Measurements from ENCODE around the gene SLC40A1.
"Not testable (repeated sequence)": the region's sequence is repeated elsewhere in the genome, so short reads cannot be mapped to it uniquely, and the experiment has no call there.

Gene SLC40A1

GRCh38 chr2:189608795-189609422, 28.3 kb upstream of the SLC40A1 start:
- no peak for TF ChIP-seq EZH2phosphoT487 (IDR thresholded peaks at IDR 0.05; ENCODE audit: borderline replicate concordance, low read length)
- TF ChIP-seq, protein P1, sequence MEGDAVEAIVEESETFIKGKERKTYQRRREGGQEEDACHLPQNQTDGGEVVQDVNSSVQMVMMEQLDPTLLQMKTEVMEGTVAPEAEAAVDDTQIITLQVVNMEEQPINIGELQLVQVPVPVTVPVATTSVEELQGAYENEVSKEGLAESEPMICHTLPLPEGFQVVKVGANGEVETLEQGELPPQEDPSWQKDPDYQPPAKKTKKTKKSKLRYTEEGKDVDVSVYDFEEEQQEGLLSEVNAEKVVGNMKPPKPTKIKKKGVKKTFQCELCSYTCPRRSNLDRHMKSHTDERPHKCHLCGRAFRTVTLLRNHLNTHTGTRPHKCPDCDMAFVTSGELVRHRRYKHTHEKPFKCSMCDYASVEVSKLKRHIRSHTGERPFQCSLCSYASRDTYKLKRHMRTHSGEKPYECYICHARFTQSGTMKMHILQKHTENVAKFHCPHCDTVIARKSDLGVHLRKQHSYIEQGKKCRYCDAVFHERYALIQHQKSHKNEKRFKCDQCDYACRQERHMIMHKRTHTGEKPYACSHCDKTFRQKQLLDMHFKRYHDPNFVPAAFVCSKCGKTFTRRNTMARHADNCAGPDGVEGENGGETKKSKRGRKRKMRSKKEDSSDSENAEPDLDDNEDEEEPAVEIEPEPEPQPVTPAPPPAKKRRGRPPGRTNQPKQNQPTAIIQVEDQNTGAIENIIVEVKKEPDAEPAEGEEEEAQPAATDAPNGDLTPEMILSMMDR (IDR thresholded peaks at IDR 0.05; ENCODE audit: low read depth, low read length, poor library complexity, severe bottlenecking): no peak
- Histone ChIP-seq H3K27me3 (ENCODE audit: control insufficient read depth, low read length) (peaks cover 10% of the 10 kb centered on the region), H3K36me3 (ENCODE audit: control insufficient read depth, low read length) (no peaks in the 10 kb centered on the region), H4K20me1 (ENCODE audit: control insufficient read depth, insufficient read depth, low read depth, low read length) (no peaks in the 10 kb centered on the region), H3F3A (ENCODE audit: control insufficient read depth, insufficient read depth) (no peaks in the 10 kb centered on the region), H3K9me3 (ENCODE audit: control insufficient read depth, insufficient read depth, low read length) (no peaks in the 10 kb centered on the region), H3K4me3 (ENCODE audit: low read length) (no peak overlapping the region), H3K79me2 (ENCODE audit: control insufficient read depth, low read length) (no peaks in the 10 kb centered on the region), H3K9me2 (replicated peaks; ENCODE audit: control insufficient read depth, low read length) (no peaks in the 10 kb centered on the region), H3K27ac (ENCODE audit: low read depth, low read length) (no peak overlapping the region), H3K4me1 (ENCODE audit: control insufficient read depth, low read length) (no peaks in the 10 kb centered on the region), H3K4me2 (ENCODE audit: low read length) (no peak overlapping the region)

DNA sequence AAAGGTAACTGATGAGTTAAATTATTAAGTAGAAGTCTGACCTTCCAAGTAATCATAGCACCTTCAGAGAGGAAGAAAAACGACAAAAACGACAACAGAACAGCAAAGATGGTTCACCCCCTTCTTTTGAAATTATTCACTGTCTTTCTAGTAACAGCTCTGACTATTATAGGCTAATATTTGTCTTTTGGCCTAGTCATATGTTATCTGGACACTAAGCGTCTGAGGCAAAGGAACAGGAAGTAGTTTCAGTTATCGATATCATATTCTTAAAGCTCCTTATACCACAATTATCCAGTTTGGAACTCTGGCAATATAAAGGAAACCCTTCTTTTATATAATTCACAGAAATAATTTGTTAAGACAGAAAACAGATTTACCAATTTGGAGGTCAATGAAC, 27.6 kb upstream of the SLC40A1 start:
- H3K9me3 ChIP-seq (ENCODE audit: control insufficient read depth, insufficient read depth, low read length): no peaks in the 10 kb centered on the region
- peaks cover 7% of the 10 kb centered on the region for H3K27me3 ChIP-seq (ENCODE audit: control insufficient read depth, low read length)

GRCh38 chr2:189602233-189602632, 21.6 kb upstream of the SLC40A1 start:
- Histone ChIP-seq H3K4me1 (ENCODE audit: control insufficient read depth, low read length) (no peaks in the 10 kb centered on the region), H3K36me3 (ENCODE audit: control insufficient read depth, low read length) (no peaks in the 10 kb centered on the region), H3K79me2 (ENCODE audit: control insufficient read depth, low read length) (no peaks in the 10 kb centered on the region), H3K27ac (ENCODE audit: low read depth, low read length) (no peak overlapping the region), H4K20me1 (ENCODE audit: control insufficient read depth, insufficient read depth, low read depth, low read length) (no peaks in the 10 kb centered on the region), H3K9me3 (ENCODE audit: control insufficient read depth, insufficient read depth, low read length) (no peaks in the 10 kb centered on the region), H3K4me3 (ENCODE audit: low read length) (no peak overlapping the region), H3K4me2 (ENCODE audit: low read length) (no peak overlapping the region), H3K9me2 (replicated peaks; ENCODE audit: control insufficient read depth, low read length) (no peaks in the 10 kb centered on the region; the same call in 1 of the 2 replicates), H3K27me3 (ENCODE audit: control insufficient read depth, low read length) (no peaks in the 10 kb centered on the region), H3F3A (ENCODE audit: control insufficient read depth, insufficient read depth) (no peaks in the 10 kb centered on the region)
- TF ChIP-seq, protein P1 (IDR thresholded peaks at IDR 0.05; ENCODE audit: low read depth, low read length, poor library complexity, severe bottlenecking): no peak
- no peak for TF ChIP-seq EZH2phosphoT487 (IDR thresholded peaks at IDR 0.05; ENCODE audit: borderline replicate concordance, low read length)

More for the DNA sequence above, 27.6 kb upstream of the SLC40A1 start:
- no peaks in the 10 kb centered on the region for H3F3A ChIP-seq (ENCODE audit: control insufficient read depth, insufficient read depth)
- no peak overlapping the region for H3K27ac ChIP-seq (ENCODE audit: low read depth, low read length)
- H3K36me3 ChIP-seq (ENCODE audit: control insufficient read depth, low read length): no peaks in the 10 kb centered on the region
- no peaks in the 10 kb centered on the region for H3K4me1 ChIP-seq (ENCODE audit: control insufficient read depth, low read length)
- H3K9me2 ChIP-seq (replicated peaks; ENCODE audit: control insufficient read depth, low read length): no peaks in the 10 kb centered on the region
- TF ChIP-seq, protein P1 (IDR thresholded peaks at IDR 0.05; ENCODE audit: low read depth, low read length, poor library complexity, severe bottlenecking): no peak
- TF ChIP-seq EZH2phosphoT487 (IDR thresholded peaks at IDR 0.05; ENCODE audit: borderline replicate concordance, low read length): no peak
- H3K4me3 ChIP-seq (ENCODE audit: low read length): no peak overlapping the region
- no peaks in the 10 kb centered on the region for H3K79me2 ChIP-seq (ENCODE audit: control insufficient read depth, low read length)
- no peaks in the 10 kb centered on the region for H4K20me1 ChIP-seq (ENCODE audit: control insufficient read depth, insufficient read depth, low read depth, low read length)
- H3K4me2 ChIP-seq (ENCODE audit: low read length): no peak overlapping the region

DNA sequence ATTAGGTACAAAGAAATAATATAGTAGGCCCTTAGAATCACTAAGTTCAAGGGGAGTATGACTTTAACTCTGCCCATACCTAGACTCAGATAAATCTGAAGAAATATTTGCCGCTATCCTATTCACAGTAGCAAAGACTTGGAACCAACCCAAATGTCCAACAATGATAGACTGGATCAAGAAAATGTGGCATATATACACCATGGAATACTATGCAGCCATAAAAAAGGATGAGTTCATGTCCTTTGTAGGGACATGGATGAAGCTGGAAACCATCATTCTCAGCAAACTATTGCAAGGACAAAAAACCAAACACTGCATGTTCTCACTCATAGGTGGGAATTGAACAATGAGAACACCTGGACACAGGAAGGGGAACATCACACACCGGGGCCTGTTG, 21.1 kb upstream of the SLC40A1 start:
- not testable (repeated sequence) for H3K79me2 ChIP-seq (ENCODE audit: control insufficient read depth, low read length); H3K9me2 ChIP-seq (replicated peaks; ENCODE audit: control insufficient read depth, low read length); H3K9me3 ChIP-seq (ENCODE audit: control insufficient read depth, insufficient read depth, low read length); H3F3A ChIP-seq (ENCODE audit: control insufficient read depth, insufficient read depth); H3K27ac ChIP-seq (ENCODE audit: low read depth, low read length); H3K4me2 ChIP-seq (ENCODE audit: low read length); H4K20me1 ChIP-seq (ENCODE audit: control insufficient read depth, insufficient read depth, low read depth, low read length); H3K4me1 ChIP-seq (ENCODE audit: control insufficient read depth, low read length); H3K4me3 ChIP-seq (ENCODE audit: low read length); H3K27me3 ChIP-seq (ENCODE audit: control insufficient read depth, low read length); H3K36me3 ChIP-seq (ENCODE audit: control insufficient read depth, low read length)

Data from DOHH2 (cell line).